HG03060 (cell line): ENCODE measurements around the gene INPP4B.
"Not testable (repeated sequence)": the region's sequence is repeated elsewhere in the genome, so short reads cannot be mapped to it uniquely, and the experiment has no call there.

ENCODE experiments used
- ATAC-seq: cut with Tn5 transposase; IDR thresholded peaks from one replicate; pipeline ENCODE4 v1.9.1; 2021; ENCODE audit warnings: low read depth, moderate number of reproducible peaks; ENCODE audit not compliant: unreplicated experiment

Gene INPP4B

DNA sequence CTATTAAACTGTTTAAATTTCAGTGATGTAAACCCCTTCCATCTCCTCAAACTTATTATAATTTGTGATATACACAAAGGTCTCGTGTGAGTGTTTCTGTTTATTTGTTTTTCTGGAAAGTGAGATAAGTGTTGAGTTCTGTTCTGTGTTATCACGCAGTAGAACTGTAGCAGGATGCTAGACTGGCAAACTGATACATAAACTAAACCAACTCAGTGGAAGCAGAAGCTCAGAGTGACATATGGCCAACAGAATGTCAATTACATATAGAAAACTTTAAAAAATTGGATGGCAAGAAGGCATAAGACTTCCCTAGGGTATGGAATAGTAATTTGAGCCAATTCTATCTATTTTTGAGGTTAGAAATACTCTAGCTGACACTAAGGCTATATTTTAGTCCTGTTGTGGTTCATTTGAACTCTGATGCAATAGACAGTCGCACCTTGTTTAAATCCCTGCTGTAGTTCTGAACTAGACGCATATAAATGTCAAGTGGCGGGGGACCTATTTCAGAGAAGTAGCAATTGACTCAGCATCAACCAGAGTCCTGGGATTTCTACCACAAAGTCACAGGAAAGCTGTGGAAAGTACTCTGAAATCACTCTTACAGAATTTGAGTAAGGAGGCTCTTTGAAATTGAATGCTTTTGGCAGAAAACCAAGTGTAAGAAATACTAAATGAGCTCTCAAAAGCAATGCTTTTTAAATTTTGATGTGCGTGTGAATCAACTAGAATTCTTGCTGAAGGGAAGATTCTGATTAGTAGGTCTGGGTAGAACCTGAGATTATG is 294.4 kb downstream of the INPP4B start:
- no peak for ATAC-seq

DNA sequence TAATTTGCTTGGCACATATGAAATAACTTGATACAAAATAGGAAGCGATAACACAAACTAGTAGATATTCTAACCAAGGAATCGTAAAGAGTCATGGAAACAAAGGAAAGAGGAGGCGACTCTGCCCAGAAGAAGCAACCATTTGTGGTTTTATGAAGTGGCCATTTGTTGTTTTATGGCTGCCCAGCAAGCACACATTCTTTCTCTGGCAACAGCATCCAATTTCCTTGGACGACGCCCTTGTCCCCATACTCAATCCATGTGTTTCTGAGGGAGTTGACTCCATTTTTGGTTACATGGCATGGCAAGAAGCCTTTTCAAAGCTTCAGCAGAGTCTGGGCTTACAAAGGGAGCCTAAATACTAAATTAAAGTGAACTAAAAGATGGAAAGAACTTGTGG is 295.1 kb downstream of the INPP4B start:
- no peak for ATAC-seq

DNA sequence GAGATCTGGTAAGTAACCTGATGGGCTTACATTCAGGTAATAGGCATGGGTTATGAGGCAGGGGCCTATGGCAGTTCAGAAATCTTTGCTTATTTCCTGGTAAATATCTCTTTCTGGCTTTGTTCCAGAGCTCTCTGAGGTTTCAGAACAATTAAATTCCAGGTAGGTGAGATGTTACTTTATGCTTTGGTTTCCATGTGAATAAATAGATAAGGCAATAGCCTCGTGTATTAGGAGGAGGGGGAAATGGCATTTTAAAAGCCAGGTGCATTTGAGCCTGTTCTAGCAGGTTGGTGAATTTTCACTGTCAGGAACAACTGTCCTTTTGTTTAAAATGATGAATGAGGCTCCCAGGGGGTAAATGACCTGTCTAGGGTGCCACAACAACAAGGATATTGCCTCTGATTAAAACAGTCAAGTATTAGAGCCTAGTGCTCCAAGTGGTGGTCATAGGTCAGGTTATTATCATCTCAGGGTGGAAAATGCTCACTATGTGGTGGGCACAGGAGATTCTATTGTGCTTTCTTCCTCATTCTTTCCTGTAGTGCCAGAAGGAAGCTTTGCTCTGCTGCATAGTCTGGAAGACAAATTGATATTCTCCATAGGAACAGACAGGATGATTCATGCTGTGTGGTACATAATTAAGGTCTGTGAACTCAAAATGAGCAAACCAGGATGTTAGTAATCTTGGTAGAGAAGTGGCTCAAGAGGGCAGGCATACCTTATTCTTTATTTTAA is 296.2 kb downstream of the INPP4B start:
- ATAC-seq = no peak

- ATAC-seq = no peak
These were observed 296.9 kb downstream of the INPP4B start for GRCh38 chr4:142549248-142549647.

DNA sequence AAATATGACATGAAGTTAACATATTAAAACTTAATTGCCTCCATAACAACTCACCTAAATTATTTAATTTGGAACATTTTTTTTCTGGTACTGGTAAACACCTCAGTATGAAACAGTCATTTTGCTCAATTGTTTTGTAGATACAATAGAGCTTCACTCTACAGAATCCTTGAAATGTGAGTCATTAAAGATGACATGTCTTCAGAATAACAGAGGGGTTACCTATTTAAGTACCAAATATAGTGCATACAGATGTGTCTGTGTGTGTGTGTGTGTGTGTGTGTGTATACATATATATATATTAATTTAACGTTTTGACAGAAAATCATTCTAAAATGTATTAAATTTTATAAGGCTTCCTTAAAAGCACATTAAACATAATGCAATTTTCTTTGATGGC is 297.6 kb downstream of the INPP4B start:
- no peak for ATAC-seq

GRCh38 chr4:142547974-142548373 is 298.1 kb downstream of the INPP4B start:
- no peak for ATAC-seq

GRCh38 chr4:142544594-142544993 is 301.5 kb downstream of the INPP4B start:
- no peak for ATAC-seq

GRCh38 chr4:142544039-142544438 is 302.1 kb downstream of the INPP4B start:
- ATAC-seq = no peak

GRCh38 chr4:142540483-142540804 is 305.7 kb downstream of the INPP4B start:
- no peak for ATAC-seq

GRCh38 chr4:142539796-142540482 is 306.2 kb downstream of the INPP4B start:
- ATAC-seq = no peak

DNA sequence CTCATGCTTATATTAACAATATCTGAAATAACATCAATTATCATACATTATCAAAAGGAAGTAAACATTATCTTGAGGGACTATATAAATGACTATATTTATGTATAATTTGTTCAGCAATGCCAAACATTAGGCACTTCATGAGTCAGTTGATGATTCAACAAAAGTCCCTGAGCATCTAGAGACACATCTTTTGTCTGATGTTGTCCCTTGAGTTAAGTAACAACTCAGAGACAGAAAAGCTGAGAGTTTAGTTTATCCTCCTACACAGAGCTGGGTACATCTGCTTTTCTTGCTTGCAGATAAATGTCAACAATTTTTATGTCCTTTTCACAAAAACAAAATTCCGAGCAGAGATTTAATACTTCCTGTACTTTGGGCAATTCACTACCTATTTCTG is 311.1 kb downstream of the INPP4B start:
- ATAC-seq = no peak

- no peak for ATAC-seq
These were observed 314.0 kb downstream of the INPP4B start for GRCh38 chr4:142532054-142532453.

DNA sequence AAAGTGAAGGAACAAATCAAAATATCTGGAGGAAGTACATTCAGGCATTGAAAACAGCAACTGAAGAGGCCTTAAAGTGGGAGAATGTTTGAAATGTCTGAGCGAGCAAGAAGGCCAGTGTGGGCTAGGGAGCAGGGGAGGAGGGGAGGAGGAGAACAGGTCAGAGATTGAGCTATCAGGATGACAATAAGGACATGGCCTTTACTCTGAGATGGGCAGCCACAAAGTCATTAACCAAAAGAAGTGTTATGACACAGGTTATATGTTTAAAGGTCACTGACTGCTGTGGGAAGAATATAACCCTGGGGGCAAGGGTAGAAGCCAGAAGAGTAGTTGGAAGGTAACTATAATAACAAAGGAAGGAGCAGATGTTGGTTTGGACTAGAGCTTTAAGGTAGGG is 315.4 kb downstream of the INPP4B start:
- ATAC-seq = no peak

DNA sequence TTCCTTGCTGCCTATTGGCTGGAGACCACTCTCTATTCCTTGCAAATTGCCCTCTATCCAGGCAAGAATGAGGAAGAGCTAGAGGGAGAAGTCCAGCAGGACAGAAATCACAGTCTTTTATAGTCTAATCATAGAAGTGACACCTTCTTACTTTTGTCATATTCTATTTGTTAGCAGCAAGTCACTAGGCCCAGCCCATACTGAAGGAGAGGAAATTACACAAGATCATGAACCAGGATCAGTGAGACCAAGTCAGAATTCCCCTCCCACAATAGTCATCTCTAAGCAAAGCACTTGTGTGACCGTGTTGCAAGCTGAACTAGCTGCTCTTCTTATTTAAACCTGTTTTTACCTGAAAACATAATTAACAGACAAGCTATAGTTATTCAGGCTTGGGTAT is 317.7 kb downstream of the INPP4B start:
- no peak for ATAC-seq

DNA sequence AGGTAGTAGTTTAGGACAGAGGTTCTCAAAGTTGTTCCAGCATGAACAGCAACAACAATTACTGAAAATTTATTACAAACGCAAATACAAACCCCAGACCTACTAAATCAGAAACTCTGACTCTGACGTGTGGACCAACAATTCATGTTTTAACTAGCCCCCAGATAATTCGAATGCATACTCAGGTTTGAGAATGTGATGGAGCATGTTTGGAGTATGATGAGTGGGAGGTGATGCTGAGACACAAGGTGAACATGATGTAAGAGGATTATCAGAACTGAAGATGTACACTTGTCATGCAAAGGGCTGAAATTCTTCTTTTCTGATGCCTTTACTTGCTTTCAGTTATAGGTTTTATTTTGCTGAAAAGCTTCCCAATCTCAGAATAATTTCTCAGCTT is 323.0 kb downstream of the INPP4B start:
- no peak for ATAC-seq

GRCh38 chr4:142519342-142519741 is 326.8 kb downstream of the INPP4B start:
- no peak for ATAC-seq

- ATAC-seq = no peak
These were observed 329.2 kb downstream of the INPP4B start for GRCh38 chr4:142516686-142517526.

DNA sequence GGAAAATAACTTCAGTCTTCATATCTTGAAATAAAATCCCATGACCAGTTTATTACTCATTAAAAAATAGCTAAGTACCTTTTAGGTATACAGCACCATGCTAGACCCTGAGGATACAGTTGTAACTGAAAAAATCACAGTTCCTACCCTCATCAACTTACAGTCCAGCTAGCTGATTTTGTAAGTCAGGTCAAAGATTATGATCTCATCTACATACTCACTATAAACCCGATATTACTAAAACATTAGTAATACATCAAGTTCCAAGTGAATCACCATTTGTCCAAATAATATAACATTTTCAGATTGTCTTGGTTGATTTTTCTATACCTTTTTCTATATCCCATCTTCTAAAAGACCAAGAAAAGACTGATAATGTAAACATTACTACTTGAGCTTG is 333.9 kb downstream of the INPP4B start:
- no peak for ATAC-seq

GRCh38 chr4:142509881-142510280 is 336.2 kb downstream of the INPP4B start:
- ATAC-seq = no peak

DNA sequence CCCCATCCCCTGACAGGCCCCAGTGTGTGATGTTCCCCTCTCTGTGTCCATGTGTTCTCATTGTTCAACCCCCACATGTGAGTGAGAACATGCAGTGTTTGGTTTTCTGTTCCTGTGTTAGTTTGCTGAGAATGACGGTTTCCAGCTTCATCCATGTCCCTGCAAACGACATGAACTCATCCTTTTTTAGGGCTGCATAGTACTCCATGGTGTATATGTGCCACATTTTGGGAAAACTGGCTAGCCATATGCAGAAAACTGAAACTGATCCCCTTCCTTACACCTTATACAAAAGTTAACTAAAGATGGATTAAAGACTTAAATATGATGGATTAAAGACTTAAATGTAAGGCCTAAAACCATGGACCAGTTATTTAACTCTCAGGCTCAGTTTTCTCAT is 336.7 kb downstream of the INPP4B start:
- ATAC-seq = not testable (repeated sequence)

DNA sequence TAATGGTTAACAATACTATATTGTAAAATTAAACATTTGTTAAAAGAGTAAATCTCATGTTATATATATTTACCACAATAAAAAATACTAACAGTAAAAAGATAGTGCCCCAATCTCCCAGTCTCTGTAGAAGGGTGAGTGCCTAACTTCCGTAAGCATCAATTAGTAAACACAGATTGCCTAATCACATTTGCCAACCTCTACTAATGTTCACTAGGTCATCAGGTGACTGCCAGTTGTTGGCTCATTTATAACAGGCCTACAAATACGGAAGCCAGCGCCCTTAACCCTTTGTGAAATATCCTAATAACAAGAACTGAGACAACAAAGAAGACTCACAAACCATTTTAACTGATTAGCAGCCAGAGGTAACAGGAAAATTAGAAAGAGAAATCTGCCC is 345.1 kb downstream of the INPP4B start:
- no peak for ATAC-seq
